Prostate gland (tissue), 2 donors: ENCODE results near the gene RAI14. TPM values are rescaled to one million over a fixed set of nuclear protein-coding genes. Genes with fewer than 3 reads are reported as not detected.

Source experiments
- DNase-seq: peaks from one replicate; pipeline ENCODE4 v3.0.0-alpha.2; 2019; ENCODE audit warnings: low spot score
- H3K27ac ChIP-seq, 2 donors: fragments of 200-600 bp; sonication (generic); 2 replicates each; pipeline ENCODE4 v1.5.1; 2017 to 2019
- H3K27me3 ChIP-seq: fragments of 200-600 bp; sonication (generic); replicated peaks from 2 replicates; pipeline ENCODE4 v1.5.1; 2019; ENCODE audit not compliant: insufficient read depth
- H3K36me3 ChIP-seq, 2 donors: fragments of 200-600 bp; sonication (generic); 1 replicate in 1 of 2; 2 replicates in 1 of 2; pipeline versions ENCODE4 v1.5.1 to v1.8.1; 2017 to 2019
- H3K4me1 ChIP-seq: fragments of 200-600 bp; sonication (generic); replicated peaks from 2 replicates; pipeline ENCODE4 v1.5.1; 2019
- H3K4me3 ChIP-seq, 2 donors: fragments of 200-600 bp; sonication (generic); 2 replicates each; pipeline ENCODE4 v1.5.1; 2017 to 2019
- H3K9me3 ChIP-seq: fragments of 200-600 bp; sonication (generic); 2 replicates; pipeline ENCODE4 v1.5.1; 2017
- POLR2A ChIP-seq: fragments of 450-650 bp; IDR thresholded peaks from one replicate; pipeline ENCODE4 v1.6.1; 2016; ENCODE audit warnings: antibody characterized with exemption, mild to moderate bottlenecking
- POLR2AphosphoS5 ChIP-seq: sonication (generic); formaldehyde crosslinking; IDR thresholded peaks from one replicate; pipeline ENCODE4 v1.6.1; 2017; ENCODE audit warnings: antibody characterized with exemption
- whole genome bisulfite sequencing: methylation state at CpG from one replicate; pipeline ENCODE4 v1.1.5; 2018; 5-methylcytosine and 5-hydroxymethylcytosine counted together
- intact Hi-C: fragments of 100-400 bp; cut with DNase I; formaldehyde crosslinking; loops from one replicate; pipeline ENCODE4 v1.14.2; 2022
- total RNA-seq, 2 donors: library from RNA; depleted of rRNA; stranded (reverse); fragments of >200 nt; gene quantifications; one replicate each; pipeline ENCODE4 v1.1.0, GENCODE V29; 2016
- TF ChIP-seq, protein P1 (sequence below), 4 experiments: fragments of 200-600 bp in 2 of 4; fragments of 450-650 bp in 2 of 4; sonication (generic) in 2 of 4; IDR thresholded peaks; 1 replicate in 3 of 4; 2 replicates in 1 of 4; pipeline ENCODE4 v1.5.1; 2016 to 2019; ENCODE audit warnings: antibody characterized with exemption in 4 of 4, mild to moderate bottlenecking in 2 of 4, moderate library complexity in 2 of 4

The RAI14 gene
- total RNA-seq, 2 donors from 2014 or later: 9.6 to 23.7 TPM

GRCh38 chr5:34736445-34737115 is 80.5 kb downstream of the RAI14 start:
- no peak for TF ChIP-seq POLR2AphosphoS5
- TF ChIP-seq, protein P1, sequence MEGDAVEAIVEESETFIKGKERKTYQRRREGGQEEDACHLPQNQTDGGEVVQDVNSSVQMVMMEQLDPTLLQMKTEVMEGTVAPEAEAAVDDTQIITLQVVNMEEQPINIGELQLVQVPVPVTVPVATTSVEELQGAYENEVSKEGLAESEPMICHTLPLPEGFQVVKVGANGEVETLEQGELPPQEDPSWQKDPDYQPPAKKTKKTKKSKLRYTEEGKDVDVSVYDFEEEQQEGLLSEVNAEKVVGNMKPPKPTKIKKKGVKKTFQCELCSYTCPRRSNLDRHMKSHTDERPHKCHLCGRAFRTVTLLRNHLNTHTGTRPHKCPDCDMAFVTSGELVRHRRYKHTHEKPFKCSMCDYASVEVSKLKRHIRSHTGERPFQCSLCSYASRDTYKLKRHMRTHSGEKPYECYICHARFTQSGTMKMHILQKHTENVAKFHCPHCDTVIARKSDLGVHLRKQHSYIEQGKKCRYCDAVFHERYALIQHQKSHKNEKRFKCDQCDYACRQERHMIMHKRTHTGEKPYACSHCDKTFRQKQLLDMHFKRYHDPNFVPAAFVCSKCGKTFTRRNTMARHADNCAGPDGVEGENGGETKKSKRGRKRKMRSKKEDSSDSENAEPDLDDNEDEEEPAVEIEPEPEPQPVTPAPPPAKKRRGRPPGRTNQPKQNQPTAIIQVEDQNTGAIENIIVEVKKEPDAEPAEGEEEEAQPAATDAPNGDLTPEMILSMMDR (IDR thresholded peaks at IDR 0.05): no peak
- TF ChIP-seq POLR2A: no peak
- intact Hi-C loops: no loop called here
- WGBS: 88% methylated on average over 3 of the region's 3 CpGs
- Histone ChIP-seq H3K27me3 (no peaks in the 10 kb centered on the region), H3K4me3 (no peak overlapping the region), H3K27ac (no peak overlapping the region), H3K36me3 (no peaks in the 10 kb centered on the region), H3K9me3 (no peaks in the 10 kb centered on the region), H3K4me1 (no peaks in the 10 kb centered on the region)
- no peak for DNase-seq

DNA sequence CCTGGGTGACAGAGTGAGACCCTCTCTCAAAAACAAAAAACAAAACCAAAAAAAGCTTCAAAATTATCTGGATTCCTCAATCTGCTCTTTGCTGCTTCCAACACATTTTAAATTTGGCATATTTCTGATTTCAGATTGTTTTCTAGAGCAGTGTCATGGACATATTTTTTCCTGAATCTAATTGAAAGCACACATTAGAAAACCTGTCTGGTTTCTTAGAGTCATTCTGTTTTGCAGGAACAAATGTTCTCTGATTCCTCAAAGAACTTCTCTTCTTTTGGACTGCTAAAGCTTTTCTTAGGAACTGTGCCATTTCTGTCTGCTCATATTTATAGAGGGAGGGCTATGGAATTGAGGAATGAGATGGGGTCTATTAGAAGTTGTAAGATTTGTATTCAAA is 81.6 kb downstream of the RAI14 start:
- no peaks in the 10 kb centered on the region for H3K36me3 ChIP-seq
- H3K27me3 ChIP-seq: no peaks in the 10 kb centered on the region
- DNase-seq: no peak
- no peak for TF ChIP-seq POLR2A
- TF ChIP-seq POLR2AphosphoS5: no peak
- intact Hi-C loops: no loop called here
- no peak overlapping the region for H3K4me3 ChIP-seq
- H3K4me1 ChIP-seq: no peaks in the 10 kb centered on the region
- no peaks in the 10 kb centered on the region for H3K9me3 ChIP-seq
- H3K27ac ChIP-seq: no peak overlapping the region

DNA sequence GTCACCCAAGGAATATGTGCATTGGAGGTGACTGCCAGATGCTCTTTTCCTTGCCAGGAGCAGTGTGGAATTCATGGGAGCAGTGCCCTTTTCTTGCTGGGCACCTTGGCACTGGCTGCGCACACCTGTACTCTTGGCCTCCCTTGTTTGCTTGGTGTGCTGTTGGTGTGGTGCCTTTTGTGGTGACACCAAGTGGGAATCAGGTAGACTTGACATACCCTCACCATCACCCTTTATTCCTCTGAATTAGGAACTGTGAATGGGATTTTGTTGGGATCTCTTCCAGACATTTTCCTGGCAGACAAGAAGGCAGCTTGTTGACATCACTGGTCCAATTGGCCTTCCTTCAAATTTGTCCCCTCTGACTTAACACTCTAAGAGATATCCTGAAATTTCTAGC is 82.3 kb downstream of the RAI14 start:
- no peak for DNase-seq
- intact Hi-C loops: no loop called here
- Histone ChIP-seq H3K27ac (no peak overlapping the region), H3K4me1 (no peaks in the 10 kb centered on the region), H3K27me3 (no peaks in the 10 kb centered on the region), H3K4me3 (no peak overlapping the region), H3K9me3 (no peaks in the 10 kb centered on the region), H3K36me3 (no peaks in the 10 kb centered on the region)
- 65% methylated on average over 1 of the region's 1 CpG for WGBS
- TF ChIP-seq POLR2AphosphoS5: no peak
- TF ChIP-seq POLR2A: no peak
- TF ChIP-seq, protein P1 (IDR thresholded peaks at IDR 0.05): no peak

GRCh38 chr5:34740389-34740806 is 84.3 kb downstream of the RAI14 start:
- no peaks in the 10 kb centered on the region for H3K27me3 ChIP-seq
- H3K9me3 ChIP-seq: no peaks in the 10 kb centered on the region
- TF ChIP-seq, protein P1 (IDR thresholded peaks at IDR 0.05): no peak
- TF ChIP-seq POLR2A (no peak), POLR2AphosphoS5 (no peak)
- 55% methylated on average over 3 of the region's 3 CpGs for WGBS
- H3K36me3 ChIP-seq: no peaks in the 10 kb centered on the region
- no peak overlapping the region for H3K4me3 ChIP-seq
- intact Hi-C loops: no loop called here
- H3K27ac ChIP-seq: no peak overlapping the region
- no peaks in the 10 kb centered on the region for H3K4me1 ChIP-seq
- no peak for DNase-seq

GRCh38 chr5:34742061-34742460 is 85.9 kb downstream of the RAI14 start:
- no peaks in the 10 kb centered on the region for H3K9me3 ChIP-seq
- no peak for DNase-seq
- no peak overlapping the region for H3K4me3 ChIP-seq
- H3K27me3 ChIP-seq: no peaks in the 10 kb centered on the region
- no peak for TF ChIP-seq POLR2A
- TF ChIP-seq POLR2AphosphoS5: no peak
- TF ChIP-seq, protein P1 (IDR thresholded peaks at IDR 0.05): no peak
- intact Hi-C loops: no loop called here
- H3K27ac ChIP-seq: no peak overlapping the region
- H3K4me1 ChIP-seq: no peaks in the 10 kb centered on the region
- whole genome bisulfite sequencing: 93% methylated on average over 11 of the region's 11 CpGs
- H3K36me3 ChIP-seq: no peaks in the 10 kb centered on the region
